OCI-LY7 (cell line): ENCODE measurements around the gene TSPAN9. TPM values are rescaled to one million over a fixed set of nuclear protein-coding genes. Genes with fewer than 3 reads are reported as not detected.

ENCODE experiments used
- BruUV-seq: library from RNA; stranded (reverse); fragments of 400-500 nt; replicated peaks from 2 replicates; lab custom pipeline; 2021; lab: Mats Ljungman, UMichigan
- CTCF ChIA-PET: fragments of 300-600 bp; sonication (Branson Sonifier 250); formaldehyde crosslinking; loops from one replicate; lab custom pipeline; 2022; ENCODE audit warnings: antibody characterized with exemption; ENCODE audit not compliant: unreplicated experiment; lab: Charles Lee
- POLR2A ChIA-PET: fragments of 300-600 bp; sonication (Branson Sonifier 250); formaldehyde crosslinking; loops from one replicate; lab custom pipeline; 2022; ENCODE audit warnings: antibody characterized with exemption; lab: Charles Lee
- DNase-seq: peaks from one replicate; pipeline ENCODE4 v3.0.0-alpha.2; 2015; ENCODE audit warnings: low spot score
- H2AFZ ChIP-seq: fragments of 200-600 bp; sonication (generic), shearing (Covaris generic); 2 replicates; pipeline ENCODE4 v1.6.1; 2014; ENCODE audit warnings: mild to moderate bottlenecking, antibody characterized with exemption, low read length, moderate library complexity
- H3K27ac ChIP-seq: fragments of 200-600 bp; sonication (generic); 2 replicates; pipeline ENCODE4 v1.5.1; 2014; ENCODE audit warnings: mixed run types, low read depth, mild to moderate bottlenecking, moderate library complexity, low read length, inconsistent platforms; ENCODE audit not compliant: poor library complexity, severe bottlenecking
- H3K36me3 ChIP-seq: fragments of 200-600 bp; sonication (generic); 2 replicates; pipeline ENCODE4 v1.6.1; 2014; ENCODE audit warnings: mild to moderate bottlenecking, antibody characterized with exemption, low read length, moderate library complexity, mixed read lengths; ENCODE audit not compliant: insufficient read depth
- H3K4me1 ChIP-seq: fragments of 200-600 bp; sonication (generic); 2 replicates; pipeline ENCODE4 v1.5.1; 2014; ENCODE audit warnings: mild to moderate bottlenecking, low read length; ENCODE audit not compliant: insufficient read depth, poor library complexity, severe bottlenecking
- H3K4me2 ChIP-seq: fragments of 200-600 bp; sonication (generic); 2 replicates; pipeline ENCODE4 v1.6.1; 2014; ENCODE audit warnings: mild to moderate bottlenecking, low read length
- H3K4me3 ChIP-seq: fragments of 200-600 bp; sonication (generic); 2 replicates; pipeline ENCODE4 v1.5.1; 2014; ENCODE audit warnings: mild to moderate bottlenecking, low read depth, low read length; ENCODE audit not compliant: poor library complexity, severe bottlenecking
- H3K79me2 ChIP-seq: fragments of 200-600 bp; sonication (generic); 2 replicates; pipeline ENCODE4 v1.6.1; 2016; ENCODE audit warnings: low read depth, mild to moderate bottlenecking, low read length, moderate library complexity, mixed read lengths; ENCODE audit not compliant: insufficient read depth
- H3K9me2 ChIP-seq: fragments of 200-600 bp; sonication (generic); 2 replicates; pipeline ENCODE4 v1.6.1; 2016; ENCODE audit warnings: mild to moderate bottlenecking, low read length, mixed read lengths; ENCODE audit not compliant: insufficient read depth
- H3K9me3 ChIP-seq: fragments of 200-600 bp; sonication (generic); 2 replicates; pipeline ENCODE4 v1.6.1; 2014; ENCODE audit warnings: mild to moderate bottlenecking, mixed run types, low read length, mixed read lengths
- H4K20me1 ChIP-seq: fragments of 200-600 bp; sonication (generic); 2 replicates; pipeline ENCODE4 v1.6.1; 2014; ENCODE audit warnings: mild to moderate bottlenecking, antibody characterized with exemption, low read length, moderate library complexity, mixed read lengths; ENCODE audit not compliant: insufficient read depth
- CTCF ChIP-seq: fragments of 200-600 bp; sonication (generic); conservative IDR thresholded peaks from 2 replicates; pipeline ENCODE4 v1.5.1; 2014; ENCODE audit warnings: mild to moderate bottlenecking, antibody characterized with exemption, low read length, moderate library complexity, mixed read lengths
- EZH2phosphoT487 ChIP-seq: fragments of 200-600 bp; sonication (generic); IDR thresholded peaks from 2 replicates; pipeline ENCODE4 v1.6.1; 2018; ENCODE audit warnings: low read depth, borderline replicate concordance, mild to moderate bottlenecking, mixed run types, antibody characterized with exemption, low read length, moderate library complexity, mixed read lengths
- intact Hi-C: fragments of 100-400 bp; cut with micrococcal nuclease; formaldehyde crosslinking; loops from one replicate; pipeline ENCODE4 v1.10.0; 2022; ENCODE audit not compliant: unreplicated experiment
- total RNA-seq, 2 experiments: library from RNA; depleted of rRNA in 1 of 2; stranded (reverse); fragments of >200 nt in 1 of 2; shearing (Covaris generic) in 1 of 2; gene quantifications; 2 replicates each; pipeline ENCODE4 v1.2.3, GENCODE V29; 2014 to 2022

The TSPAN9 gene
- total RNA-seq, 2 experiments from 2014 or later = 0.50 to 0.74 TPM

GRCh38 chr12:3226264-3226663 lies 149.1 kb downstream of the TSPAN9 start:
- no peak overlapping the region for H2AFZ ChIP-seq
- no TSS peak for BruUV-seq
- no peak for DNase-seq
- peaks cover 40% of the 10 kb centered on the region for H3K4me1 ChIP-seq
- no peaks in the 10 kb centered on the region for H4K20me1 ChIP-seq
- ChIA-PET POLR2A (no interaction called here), CTCF (no interaction called here)
- intact Hi-C loops = no loop called here
- no peaks in the 10 kb centered on the region; the same call in 1 of the 2 replicates for H3K9me3 ChIP-seq
- no peaks in the 10 kb centered on the region for H3K36me3 ChIP-seq
- TF ChIP-seq CTCF = no peak
- TF ChIP-seq EZH2phosphoT487 = no peak
- no peak overlapping the region for H3K4me3 ChIP-seq
- no peak overlapping the region for H3K4me2 ChIP-seq
- H3K79me2 ChIP-seq = no peaks in the 10 kb centered on the region
- H3K9me2 ChIP-seq = no peaks in the 10 kb centered on the region
- no peak overlapping the region for H3K27ac ChIP-seq

GRCh38 chr12:3227076-3227975 lies 150.1 kb downstream of the TSPAN9 start:
- Histone ChIP-seq H3K36me3 (no peaks in the 10 kb centered on the region), H3K4me2 (no peak overlapping the region; the same call in 1 of the 2 replicates), H3K4me3 (no peak overlapping the region), H3K27ac (no peak overlapping the region), H3K9me3 (no peaks in the 10 kb centered on the region; the same call in 1 of the 2 replicates), H3K79me2 (no peaks in the 10 kb centered on the region), H3K4me1 (peaks cover 40% of the 10 kb centered on the region), H2AFZ (no peak overlapping the region), H3K9me2 (no peaks in the 10 kb centered on the region), H4K20me1 (no peaks in the 10 kb centered on the region)
- no peak for TF ChIP-seq EZH2phosphoT487
- TF ChIP-seq CTCF = no peak
- intact Hi-C loops = no loop called here
- no peak for DNase-seq
- no TSS peak for BruUV-seq
- ChIA-PET POLR2A (interaction anchor here (0.6 to 1.1 kb wide), 2 partner anchors 9 to 106 kb away, joined by 3 read pairs; no protein-coding TSS in a partner anchor), CTCF (interaction anchor here (0.9 kb wide), 1 partner anchor 24 kb away, joined by 3 read pairs; no protein-coding TSS in a partner anchor)
